GM18499 (cell line): ENCODE data around the gene SEPTIN5.
"Not testable (repeated sequence)": the region's sequence is repeated elsewhere in the genome, so short reads cannot be mapped to it uniquely, and the experiment has no call there.

ENCODE experiments used
- ATAC-seq: cut with Tn5 transposase; IDR thresholded peaks from one replicate; pipeline ENCODE4 v1.9.1; 2021; ENCODE audit warnings: moderate number of reproducible peaks; ENCODE audit not compliant: insufficient read depth, unreplicated experiment

SEPTIN5 gene

DNA sequence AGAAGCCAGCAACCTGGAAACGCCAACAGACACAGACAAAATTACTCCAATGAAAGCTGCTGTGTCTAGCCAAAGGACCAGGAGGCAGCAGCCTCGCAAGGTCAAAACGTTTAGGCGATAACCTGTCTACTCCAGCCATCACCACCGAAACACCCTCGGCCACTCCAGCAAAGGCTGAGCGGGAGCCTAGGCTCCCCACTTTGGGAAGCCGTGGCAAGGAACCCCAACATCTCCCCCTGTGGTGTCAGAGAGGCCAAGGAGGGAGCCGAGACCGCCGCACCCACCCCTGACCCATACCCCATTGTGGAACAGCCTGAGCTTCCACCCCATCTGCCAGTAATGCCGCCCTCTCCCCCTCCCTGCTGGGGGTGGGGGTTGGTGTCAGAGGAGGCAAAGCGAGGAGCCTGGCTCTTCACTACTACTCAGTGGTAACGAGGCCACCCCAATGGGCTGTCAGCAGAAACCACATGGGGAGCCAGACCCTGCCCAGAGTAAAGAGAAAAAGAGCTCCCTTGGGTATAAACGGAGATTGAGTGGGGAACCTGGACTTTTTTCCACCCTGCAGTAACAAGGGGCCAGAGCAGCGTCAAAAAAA lies 33.9 kb upstream of the SEPTIN5 start:
- no peak for ATAC-seq

DNA sequence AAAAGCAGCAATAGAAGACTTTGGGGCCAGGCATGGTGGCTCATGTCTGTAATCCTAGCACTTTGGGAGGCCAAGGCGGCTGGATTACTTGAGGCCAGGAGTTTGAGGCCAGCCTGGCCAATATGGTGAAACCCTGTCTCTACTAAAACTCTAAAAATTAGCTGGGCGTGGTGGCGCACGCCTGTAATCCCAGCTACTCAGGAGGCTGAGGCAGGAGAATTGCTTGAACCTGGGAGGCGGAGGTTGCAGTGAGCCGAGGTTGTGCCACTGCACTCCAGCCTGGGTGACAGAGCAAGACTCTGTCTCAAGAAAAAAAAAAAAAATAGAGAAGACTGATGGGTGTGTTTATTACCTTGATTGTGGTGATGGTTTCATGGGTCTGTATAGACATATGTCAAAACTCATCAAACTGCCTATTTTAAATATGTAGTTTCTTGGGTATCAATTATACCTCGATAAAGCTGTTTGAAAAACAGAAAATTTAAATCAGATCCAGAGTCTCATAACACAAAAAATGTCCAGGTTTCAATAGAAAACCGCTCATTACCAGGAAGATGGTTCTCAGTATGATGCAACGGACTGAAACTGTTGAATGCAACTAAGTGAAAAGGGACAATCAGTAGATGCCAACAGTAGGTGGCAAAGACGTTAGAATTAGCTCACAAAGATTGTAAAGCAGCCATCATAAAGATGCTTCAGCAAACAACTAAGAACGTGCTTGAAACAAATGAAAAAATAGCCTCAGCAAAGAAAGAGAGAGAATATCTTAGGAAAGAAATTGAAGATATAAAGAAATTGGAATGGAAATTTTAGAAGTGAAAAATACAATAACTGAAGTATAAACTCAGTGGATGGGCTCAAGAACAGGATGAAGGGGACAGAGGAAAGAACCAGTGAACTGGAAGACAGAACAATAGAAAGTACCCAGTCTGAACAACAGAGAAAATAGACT lies 33.1 kb upstream of the SEPTIN5 start:
- no peak for ATAC-seq

DNA sequence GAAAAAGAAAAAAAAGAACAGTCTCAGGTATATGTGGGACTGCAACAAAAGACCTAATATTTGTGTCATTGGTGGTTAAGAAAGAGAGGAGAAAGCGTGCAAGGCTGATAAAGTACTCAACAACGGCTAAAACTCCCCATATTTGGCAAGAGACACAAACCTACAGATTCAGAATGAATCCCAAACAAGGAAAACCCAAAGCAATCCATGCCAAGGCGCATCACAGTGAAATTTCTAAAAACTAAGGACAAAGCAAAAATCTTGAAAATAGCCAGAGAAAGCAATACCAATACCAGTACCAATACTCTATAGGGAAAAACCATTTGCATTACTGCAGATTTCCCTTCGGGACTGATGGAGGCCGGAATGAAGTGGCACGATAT lies 32.4 kb upstream of the SEPTIN5 start:
- ATAC-seq, result no peak

DNA sequence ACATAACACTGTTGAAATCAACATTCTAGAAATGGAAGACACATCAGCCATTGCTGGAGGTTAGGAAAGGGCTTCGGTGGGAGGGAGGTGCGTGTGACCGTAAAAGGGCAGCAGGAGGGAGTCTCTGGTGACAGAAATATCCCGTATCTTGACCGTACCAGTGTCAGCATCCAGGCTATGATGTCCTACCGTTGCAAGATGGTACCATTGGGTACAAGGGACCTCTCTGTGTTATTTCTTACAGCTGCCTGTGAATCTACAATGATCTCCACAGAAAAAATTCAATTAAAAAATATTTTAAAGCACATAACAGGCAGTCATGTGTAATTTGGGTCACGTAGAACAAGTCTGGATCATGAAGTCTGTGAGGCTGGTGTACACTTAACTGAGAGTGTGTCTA lies 27.4 kb upstream of the SEPTIN5 start:
- no peak for ATAC-seq

DNA sequence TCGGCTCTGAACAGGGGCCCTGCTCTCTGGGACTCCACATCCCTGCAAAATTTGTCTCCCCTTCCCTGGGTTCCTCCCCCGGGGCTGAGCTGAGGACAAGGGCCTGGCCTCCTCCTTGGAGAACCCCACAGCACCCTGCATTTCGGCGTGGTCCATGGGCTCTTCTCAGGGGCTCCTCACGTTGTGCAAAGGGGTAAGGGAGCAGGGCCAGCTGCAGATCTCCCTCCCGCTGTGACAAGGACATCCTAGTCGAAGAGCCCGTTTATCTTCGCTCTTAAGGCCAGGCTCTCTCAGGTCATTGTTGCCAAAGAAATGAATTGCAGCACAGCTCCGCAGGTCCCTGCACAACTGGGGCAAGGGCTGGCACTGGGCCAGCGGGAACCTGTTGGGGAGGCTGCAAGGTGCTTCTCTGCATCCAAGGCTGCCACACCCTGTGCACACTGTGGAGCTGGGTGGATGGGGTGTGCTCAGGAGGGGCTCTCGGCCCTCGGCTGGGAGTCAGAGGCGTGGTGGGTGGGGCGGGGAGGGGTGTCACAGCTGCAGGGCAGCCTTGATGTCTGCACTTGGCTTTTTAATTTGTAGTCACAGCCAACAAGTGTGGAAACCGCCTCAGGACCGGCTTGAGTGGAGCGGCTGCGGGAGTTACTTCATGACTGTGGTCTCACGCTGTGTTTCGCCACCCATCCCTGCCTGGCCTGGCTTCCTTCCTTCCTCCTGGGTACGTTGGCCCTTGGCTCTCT lies 26.6 kb upstream of the SEPTIN5 start:
- ATAC-seq, result no peak

DNA sequence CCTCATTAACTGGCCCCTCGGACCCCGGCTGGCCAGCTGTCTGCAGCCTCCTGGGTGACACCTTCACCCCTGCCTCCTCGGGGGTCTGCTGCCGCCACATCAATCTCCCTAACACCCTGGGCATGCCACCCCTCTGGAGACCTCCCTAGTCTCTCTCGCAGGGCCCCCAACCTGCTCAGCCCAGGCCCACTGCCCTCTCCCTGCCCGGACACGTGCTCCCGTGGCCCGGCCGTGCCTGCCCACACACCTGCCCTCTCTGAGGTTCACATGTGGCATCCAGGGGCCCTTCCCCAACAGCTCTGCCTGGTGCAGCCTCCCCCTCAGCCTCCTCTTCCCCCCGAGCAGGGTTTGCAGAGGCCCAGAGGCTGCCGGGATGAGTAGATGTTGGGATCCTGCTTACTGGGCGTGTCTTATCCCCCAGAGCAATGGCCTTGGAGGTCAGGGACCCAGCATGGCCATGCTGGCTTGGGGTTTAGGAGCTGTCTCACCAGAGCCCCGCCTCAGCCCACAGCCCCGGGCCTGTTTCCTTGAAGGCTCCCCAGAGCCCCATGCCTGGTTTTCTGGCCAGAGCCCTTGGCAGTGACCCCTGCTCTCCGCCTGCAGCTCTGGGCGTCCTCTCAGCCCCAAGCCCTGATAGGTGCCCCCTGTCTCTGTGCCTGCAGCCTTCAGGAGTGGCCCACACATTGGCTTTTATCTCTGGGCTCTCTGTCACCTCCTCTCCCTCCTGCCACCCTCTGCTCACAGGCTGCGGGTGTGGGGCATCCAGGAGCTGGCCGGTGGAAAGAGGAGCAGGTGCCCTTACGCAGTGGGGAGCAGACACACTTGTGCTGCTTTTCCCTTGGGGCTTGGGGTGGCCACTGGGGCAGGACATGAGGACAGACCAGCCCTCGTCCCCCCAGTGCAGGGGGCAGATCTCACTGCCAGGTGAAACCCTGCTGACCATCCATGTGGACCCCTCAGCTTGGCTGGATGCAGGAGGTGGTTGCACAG lies 25.7 kb upstream of the SEPTIN5 start:
- ATAC-seq, result no peak

DNA sequence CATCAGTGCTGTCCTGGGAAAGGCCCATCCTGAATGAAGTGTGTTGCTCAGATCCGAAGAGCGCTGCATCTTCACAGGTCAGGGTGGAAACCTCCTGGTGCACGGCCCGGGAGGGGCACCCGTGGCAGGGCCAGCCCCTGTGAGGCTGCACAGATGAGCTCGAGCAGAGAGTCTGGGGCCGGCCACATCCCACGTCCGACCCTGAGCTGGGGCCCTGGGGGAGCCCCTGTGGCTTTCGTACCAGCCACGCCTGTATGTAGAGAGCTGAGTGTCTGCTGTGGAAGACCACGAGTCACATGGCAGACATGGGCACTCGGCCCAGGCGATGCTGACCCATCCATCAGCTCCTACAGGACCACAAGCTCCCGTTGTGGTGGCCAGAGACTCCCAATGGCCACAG lies 24.9 kb upstream of the SEPTIN5 start:
- ATAC-seq, result no peak

DNA sequence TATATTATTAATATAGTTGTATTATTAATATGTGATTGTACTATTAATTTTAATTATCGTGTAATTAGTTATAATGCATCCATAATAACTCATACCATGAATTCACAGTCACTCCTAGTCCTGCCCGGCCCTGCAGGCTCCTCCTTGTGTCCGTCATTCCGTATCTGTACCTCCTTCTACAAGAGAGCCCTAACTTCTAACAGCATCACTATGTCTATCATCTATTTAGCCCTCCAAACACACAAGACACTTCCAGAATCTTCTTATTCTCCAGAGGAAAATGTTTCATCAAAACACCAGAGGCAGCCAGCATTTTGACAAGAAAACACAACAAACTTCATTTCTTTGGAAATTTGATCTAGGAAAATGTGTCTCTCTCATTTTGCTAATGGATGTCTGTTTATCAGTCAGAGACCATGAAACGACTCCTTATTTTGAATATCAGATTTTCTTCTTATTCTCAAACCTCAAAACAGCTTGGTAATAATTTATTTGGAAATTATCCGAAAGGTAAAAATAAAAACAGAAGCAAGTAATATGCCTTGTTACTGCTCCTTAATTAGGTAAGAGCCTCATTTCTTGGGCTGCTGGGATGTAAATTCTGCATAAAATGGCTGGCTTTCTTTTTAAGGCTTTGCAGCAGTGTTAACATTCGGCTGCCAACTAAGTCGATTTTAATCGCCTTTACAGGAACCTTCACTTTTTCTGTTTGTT lies 23.1 kb upstream of the SEPTIN5 start:
- no peak for ATAC-seq

DNA sequence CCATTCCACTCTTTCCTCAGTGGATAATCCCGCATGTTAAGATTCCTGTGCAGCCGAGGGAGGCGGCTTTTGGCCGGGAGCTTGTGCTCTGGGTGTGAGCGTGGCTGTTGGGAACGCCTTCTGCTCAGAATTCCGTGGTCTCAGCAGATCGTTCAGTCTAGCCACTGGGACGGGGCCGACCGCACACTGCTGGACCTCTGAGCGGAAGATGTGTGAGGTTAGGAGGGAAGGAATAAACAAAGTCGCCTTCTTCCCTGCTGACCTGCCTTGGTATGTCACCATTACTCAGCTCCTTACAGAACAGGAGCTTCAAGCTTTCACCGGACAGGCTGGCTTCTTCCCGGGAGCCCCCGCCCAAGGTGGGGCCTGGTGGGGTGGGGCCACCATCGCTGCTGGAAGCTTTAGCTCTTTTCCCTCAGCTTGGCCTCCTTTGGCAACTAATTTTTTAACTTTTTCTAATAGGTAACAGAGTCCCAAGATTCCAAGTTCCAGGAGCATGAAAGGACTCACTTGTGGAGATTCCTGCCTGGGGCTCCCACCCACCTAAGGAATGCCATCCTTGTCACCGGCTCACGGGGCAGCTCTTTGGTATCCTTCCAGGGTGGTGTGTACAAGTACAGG lies 22.5 kb upstream of the SEPTIN5 start:
- ATAC-seq, result no peak

DNA sequence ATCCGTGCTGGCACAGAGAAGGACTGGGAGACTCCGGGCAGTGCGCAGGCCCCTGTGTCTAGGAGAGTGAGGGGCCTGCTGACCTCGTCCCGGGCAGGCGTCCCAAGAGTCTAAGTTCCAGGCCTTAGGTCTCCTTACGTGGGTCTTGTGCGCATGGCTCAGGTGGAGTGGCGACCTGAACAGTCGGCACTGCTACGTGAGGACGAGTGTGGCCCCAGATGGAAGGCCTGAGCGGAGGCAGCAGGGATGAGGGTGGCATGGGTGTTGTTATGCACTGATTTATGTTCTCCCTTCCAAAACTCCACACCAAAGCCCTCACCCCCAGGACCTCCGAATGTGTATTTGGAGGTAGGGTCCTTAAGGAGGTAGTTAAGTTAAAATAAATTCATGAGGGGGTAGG lies 20.7 kb upstream of the SEPTIN5 start:
- no peak for ATAC-seq

DNA sequence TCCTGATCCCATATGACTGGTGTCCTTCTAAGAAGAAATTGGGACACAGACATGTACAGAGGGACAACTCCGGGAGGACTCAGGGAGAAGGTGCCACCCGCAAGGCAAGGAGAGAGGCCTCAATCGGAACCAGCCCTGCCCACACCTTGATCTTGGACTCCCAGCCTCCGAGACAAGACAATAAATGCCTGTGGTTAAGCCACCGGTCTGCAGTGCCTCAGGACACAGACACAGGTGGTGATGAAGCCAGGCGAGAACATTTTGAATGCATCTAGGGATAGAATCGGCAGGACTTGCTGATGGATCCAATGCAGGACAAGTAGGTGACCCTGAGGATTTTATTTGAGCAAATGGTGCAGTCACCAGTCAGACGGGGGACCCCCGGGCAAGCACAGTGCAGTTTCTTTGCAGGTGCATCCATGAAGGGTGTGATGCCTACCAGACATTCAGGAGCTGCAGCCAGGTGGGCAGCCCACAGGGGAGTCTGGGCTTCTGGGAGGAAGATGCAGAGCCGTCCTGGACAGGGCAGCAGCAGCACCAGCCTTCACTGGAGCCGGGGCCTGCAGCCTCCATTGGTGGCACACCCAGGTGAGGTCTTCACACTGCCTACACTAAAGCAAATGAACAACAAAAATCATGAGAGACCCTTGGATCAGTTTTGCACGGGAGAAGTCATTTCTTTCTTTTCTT lies 20.2 kb upstream of the SEPTIN5 start:
- ATAC-seq, result no peak

DNA sequence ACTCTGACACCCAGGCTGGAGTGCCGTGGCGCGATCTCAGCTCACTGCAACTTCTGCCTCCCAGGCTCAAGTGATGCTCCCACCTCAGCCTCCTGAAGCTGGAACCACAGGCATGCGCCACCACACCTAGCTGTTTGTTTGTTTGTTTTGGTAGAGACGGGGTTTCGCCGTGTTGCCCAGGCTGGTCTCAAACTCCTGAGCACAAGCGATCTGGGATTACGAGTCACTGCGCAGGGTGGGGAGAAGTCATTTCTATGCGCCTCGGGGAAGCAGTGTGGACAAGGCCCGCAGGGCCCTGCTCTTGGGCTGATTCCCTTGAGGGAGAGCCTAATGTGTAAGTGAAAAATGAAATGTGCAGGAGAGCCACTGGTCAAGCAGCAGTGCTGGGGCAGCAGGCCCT lies 19.6 kb upstream of the SEPTIN5 start:
- ATAC-seq, result no peak

DNA sequence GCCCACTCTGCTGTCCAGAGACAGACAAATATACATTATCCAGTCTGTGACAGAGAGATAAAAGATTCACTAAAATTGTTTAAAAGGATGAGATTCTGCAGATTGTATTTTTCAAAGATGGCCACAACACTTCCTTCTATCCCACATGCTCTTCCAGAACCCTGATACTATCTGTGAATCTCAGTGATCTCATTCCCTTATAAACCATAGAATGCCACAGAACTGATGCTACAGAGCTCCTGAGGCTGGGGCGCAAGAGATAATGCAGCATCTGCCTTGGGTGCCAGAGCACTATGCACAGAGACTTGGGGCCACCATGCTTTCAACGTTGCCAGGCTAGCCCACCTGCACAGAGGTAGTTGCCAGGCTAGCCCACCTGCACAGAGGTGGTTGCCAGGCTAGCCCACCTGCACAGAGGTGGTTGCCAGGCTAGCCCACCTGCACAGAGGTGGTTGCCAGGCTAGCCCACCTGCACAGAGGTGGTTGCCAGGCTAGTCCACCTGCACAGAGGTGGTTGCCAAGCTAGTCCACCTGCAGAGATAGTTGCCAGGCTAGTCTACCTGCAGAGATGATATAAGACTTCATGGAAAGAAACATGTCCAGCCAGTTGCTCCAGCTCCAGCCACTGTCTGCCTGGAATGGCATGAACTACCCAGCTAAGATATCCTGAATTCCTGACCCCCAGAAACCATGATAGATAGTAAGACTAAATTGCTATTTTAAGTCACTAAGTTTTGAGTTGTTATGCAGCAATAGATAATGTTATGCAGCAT lies 17.6 kb upstream of the SEPTIN5 start:
- no peak for ATAC-seq

DNA sequence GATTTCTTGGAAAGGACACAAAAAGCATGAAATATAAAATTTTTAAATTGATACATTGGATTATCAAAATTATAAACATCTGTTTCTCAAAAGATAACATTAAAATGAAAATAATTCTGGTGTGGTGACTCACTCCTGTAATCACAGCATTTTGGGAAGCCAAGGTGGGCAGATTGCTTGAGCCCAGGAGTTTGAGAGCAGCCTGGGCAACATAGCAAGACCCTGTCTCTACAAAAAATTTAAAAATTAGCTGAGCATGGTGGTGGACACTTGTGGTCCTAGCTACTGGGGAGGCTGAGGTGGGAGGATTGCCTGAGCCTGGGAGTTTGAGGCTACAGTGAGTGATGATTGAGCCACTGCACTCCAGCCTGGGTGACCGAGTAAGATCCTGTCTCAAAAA lies 16.4 kb upstream of the SEPTIN5 start:
- ATAC-seq, result not testable (repeated sequence)

DNA sequence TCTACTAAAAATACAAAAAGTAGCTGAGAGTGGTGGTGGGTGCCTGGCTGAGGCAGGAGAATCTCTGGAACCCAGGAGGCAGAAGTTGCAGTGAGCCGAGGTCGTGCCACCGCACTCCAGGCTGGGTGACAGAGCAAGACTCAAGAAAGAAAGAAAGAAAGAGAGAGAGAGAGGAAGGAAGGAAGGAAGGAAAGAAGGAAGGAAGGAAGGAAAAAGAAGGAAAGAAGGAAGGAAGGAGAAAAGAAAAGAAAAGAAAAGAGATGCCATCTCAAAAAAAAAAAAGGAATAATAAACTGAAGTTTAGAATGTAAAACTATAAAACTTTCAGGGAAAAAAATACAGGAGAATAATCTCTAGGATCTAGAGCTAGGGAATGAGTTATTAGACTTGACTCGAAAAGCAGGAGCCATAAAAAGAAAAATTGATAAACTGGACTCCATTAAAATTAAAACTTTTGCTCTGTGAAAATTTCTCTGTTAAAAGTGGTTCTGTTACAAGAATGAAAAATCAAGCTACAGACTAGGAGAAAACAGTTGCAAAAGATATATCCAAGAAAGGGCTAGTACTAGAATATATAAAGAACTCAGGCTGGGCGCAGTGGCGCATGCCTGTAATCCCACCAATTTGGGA lies 13.4 kb upstream of the SEPTIN5 start:
- ATAC-seq, result no peak

DNA sequence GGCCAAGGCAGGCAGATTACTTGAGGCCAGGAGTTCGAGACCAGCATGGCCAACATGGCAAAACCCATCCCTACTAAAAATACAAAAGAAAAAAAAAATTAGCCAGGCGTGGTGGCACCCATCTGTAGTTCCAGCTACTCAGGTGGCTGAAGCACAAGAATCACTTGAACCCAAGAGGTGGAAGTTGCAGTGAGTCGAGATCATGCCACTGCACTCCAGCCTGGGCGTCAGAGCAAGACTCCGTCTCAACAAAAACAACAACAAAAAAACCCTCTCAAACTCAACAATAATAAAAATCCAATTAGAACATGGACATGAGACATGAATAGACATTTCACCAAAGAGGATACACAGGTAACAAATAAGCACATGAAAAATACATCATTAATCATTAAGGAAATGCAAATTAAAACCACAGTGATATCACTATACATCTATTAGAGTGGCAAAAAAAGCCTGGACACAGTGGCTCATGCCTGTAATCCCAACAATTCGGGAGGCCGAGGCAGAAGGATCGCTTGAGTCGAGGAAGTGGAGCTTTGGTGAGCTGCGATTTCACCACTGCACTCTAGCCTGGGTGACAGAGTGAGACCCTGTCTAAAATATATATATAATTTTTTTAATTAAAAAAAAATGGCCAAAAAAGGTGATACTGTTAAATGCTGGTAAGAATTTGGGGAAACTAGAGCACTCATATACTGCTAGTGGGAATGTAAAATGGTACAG lies 12.7 kb upstream of the SEPTIN5 start:
- no peak for ATAC-seq

DNA sequence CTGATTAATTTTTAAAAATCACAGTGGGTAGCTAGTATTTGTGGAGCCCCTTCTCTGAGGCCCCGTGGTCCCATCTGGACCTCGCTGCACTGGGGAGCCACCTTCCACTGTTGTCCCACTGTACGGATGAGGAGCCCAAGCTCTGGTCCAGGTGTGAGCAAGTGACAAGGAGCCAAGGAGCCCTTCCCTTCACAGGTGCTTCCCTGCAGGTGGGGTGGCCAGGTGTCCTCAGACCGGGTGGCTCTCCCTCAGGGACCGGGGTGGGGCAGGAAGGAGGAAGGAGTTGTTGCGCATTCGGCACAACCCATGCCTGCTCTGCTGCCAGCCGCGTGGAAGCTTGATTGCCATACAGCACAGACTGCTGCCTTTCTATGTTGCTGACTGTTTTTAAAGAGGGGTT lies 10.4 kb upstream of the SEPTIN5 start:
- ATAC-seq, result no peak
